GM18951 (cell line): ENCODE results near the gene TBC1D3C.
"Not testable (repeated sequence)": the region's sequence is repeated elsewhere in the genome, so short reads cannot be mapped to it uniquely, and the experiment has no call there.

Experiments used
- in situ Hi-C: fragments of 300-500 bp; cut with MboI; formaldehyde crosslinking; loops from one replicate; pipeline ENCODE4 v1.12.0; 2022; ENCODE audit warnings: low sequenced_read_pairs, mixed read lengths, inconsistent platforms; ENCODE audit not compliant: unreplicated experiment

The TBC1D3C gene

GRCh38 chr17:38068534-38068933 is at the start of gene TBC1D3C:
Gene TBC1D3C (minus strand): TSS chr17:38068634. CDS start chr17:38067066, 1,568 bp downstream.
- in situ Hi-C loops: not testable (repeated sequence)

GRCh38 chr17:38099262-38099661 is 30.8 kb upstream of the TBC1D3C start:
- in situ Hi-C loops: not testable (repeated sequence)

GRCh38 chr17:38094059-38094694 is 25.7 kb upstream of the TBC1D3C start:
- in situ Hi-C loops: not testable (repeated sequence)

DNA sequence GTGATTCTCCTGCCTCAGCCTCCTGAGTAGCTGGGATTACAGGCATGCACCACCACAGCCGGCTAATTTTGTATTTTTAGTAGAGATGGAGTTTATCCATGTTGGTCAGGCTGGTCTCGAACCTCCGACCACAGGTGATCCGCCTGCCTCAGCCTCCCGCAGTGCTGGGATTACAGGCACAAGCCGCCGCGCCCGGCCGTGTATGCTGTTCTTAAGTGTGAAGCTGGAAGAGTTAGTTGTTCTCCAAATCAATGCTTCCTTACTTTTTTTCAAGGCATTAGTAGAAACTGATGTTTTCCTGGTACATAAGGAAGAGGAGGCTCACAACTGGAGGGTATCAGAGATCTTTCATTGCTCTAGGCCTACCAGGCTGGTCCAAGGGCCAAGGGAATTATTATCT is 19.7 kb upstream of the TBC1D3C start:
- in situ Hi-C loops: not testable (repeated sequence)

GRCh38 chr17:38087344-38087743 is 18.9 kb upstream of the TBC1D3C start:
- in situ Hi-C loops: not testable (repeated sequence)
